ENCODE measurements around the gene ZNF169.

- TF ChIP-seq CTCF (IDR thresholded peaks at IDR 0.05) (no peak), POLR2A (IDR thresholded peaks at IDR 0.05) (no peak)
Measured at GRCh38 chr9:94228616-94229015, 30.5 kb upstream of the ZNF169 start.
